HepG2 (cell line): ENCODE results near the gene CSMD2.

Experiments used
- GABPA ChIP-seq, 2 experiments: IDR thresholded peaks; 2 replicates each; pipeline ENCODE4 v1.6.1; 2011 to 2016; ENCODE audit warnings: low read depth in 2 of 2, low read length in 1 of 2, missing biosample characterization in 1 of 2, missing genetic modification characterization in 1 of 2
- KDM1A ChIP-seq: IDR thresholded peaks from 2 replicates; pipeline ENCODE4 v1.6.1; 2016; ENCODE audit warnings: missing compliant biosample characterization
- ZNF292 ChIP-seq: sonication (generic); formaldehyde crosslinking; IDR thresholded peaks from 2 replicates; pipeline ENCODE4 v1.8.1; 2022; ENCODE audit warnings: mild to moderate bottlenecking, low read depth, missing genetic modification reagents, borderline replicate concordance
- TF ChIP-seq, protein P1 (sequence below): sonication (generic); formaldehyde crosslinking; IDR thresholded peaks from 2 replicates; pipeline ENCODE4 v1.8.1; 2022; ENCODE audit warnings: mild to moderate bottlenecking, missing genetic modification reagents

GRCh38 chr1:33971913-33972312, 193.1 kb downstream of the CSMD2 start:
- TF ChIP-seq, protein P1, sequence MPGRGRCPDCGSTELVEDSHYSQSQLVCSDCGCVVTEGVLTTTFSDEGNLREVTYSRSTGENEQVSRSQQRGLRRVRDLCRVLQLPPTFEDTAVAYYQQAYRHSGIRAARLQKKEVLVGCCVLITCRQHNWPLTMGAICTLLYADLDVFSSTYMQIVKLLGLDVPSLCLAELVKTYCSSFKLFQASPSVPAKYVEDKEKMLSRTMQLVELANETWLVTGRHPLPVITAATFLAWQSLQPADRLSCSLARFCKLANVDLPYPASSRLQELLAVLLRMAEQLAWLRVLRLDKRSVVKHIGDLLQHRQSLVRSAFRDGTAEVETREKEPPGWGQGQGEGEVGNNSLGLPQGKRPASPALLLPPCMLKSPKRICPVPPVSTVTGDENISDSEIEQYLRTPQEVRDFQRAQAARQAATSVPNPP (CRISPR knock-in tag): no peak
- no peak for TF ChIP-seq KDM1A (CRISPR knock-in tag)
- no peak for TF ChIP-seq ZNF292 (CRISPR knock-in tag)
- TF ChIP-seq GABPA (IDR thresholded peaks at IDR 0.05; ENCODE audit: low read depth, low read length): no peak
- TF ChIP-seq GABPA (CRISPR knock-in tag; IDR thresholded peaks at IDR 0.05; ENCODE audit: low read depth): no peak
